M059J (cell line): ENCODE measurements around the gene CCDC178. TPM values are rescaled to one million over a fixed set of nuclear protein-coding genes. Genes with fewer than 3 reads are reported as not detected.
"Not testable (repeated sequence)": the region's sequence is repeated elsewhere in the genome, so short reads cannot be mapped to it uniquely, and the experiment has no call there.

Experiments used
- DNase-seq: peaks from one replicate; pipeline ENCODE4 v3.0.0-alpha.2; 2012; ENCODE audit warnings: low read depth
- total RNA-seq: library from RNA; depleted of rRNA; stranded (reverse); fragments of >200 nt; shearing (Covaris generic); gene quantifications from 2 replicates; pipeline ENCODE4 v1.2.3, GENCODE V29; 2014

CCDC178 gene
- total RNA-seq, 1 experiment from 2014 or later = not detected

- DNase-seq = peak; percentile 44
Measured at GRCh38 chr18:33231474-33232317, 208.8 kb downstream of the CCDC178 start.

GRCh38 chr18:33212363-33212762 is 228.2 kb downstream of the CCDC178 start:
- no peak for DNase-seq

GRCh38 chr18:33210575-33211189 is 229.8 kb downstream of the CCDC178 start:
- peak; percentile 4 for DNase-seq

- no peak for DNase-seq
Measured at GRCh38 chr18:33205777-33206176, 234.7 kb downstream of the CCDC178 start.

- DNase-seq = no peak
Measured at GRCh38 chr18:33201509-33201926, 239.0 kb downstream of the CCDC178 start.

GRCh38 chr18:33195795-33196194 is 244.7 kb downstream of the CCDC178 start:
- no peak for DNase-seq

- DNase-seq = no peak
Measured at GRCh38 chr18:33194793-33195192, 245.7 kb downstream of the CCDC178 start.

- no peak for DNase-seq
Measured at GRCh38 chr18:33184958-33185357, 255.6 kb downstream of the CCDC178 start.

GRCh38 chr18:33184175-33184574 is 256.3 kb downstream of the CCDC178 start:
- no peak for DNase-seq

- DNase-seq = no peak
Measured at GRCh38 chr18:33183136-33183535, 257.4 kb downstream of the CCDC178 start.

GRCh38 chr18:33181016-33181415 is 259.5 kb downstream of the CCDC178 start:
- DNase-seq = no peak

GRCh38 chr18:33169218-33169617 is 271.3 kb downstream of the CCDC178 start:
- DNase-seq = no peak

- DNase-seq = not testable (repeated sequence)
Measured at GRCh38 chr18:33164121-33164520, 276.4 kb downstream of the CCDC178 start.

GRCh38 chr18:33161131-33161530 is 279.4 kb downstream of the CCDC178 start:
- no peak for DNase-seq

GRCh38 chr18:33159151-33159550 is 281.4 kb downstream of the CCDC178 start:
- DNase-seq = no peak

- no peak for DNase-seq
Measured at GRCh38 chr18:33157893-33158292, 282.6 kb downstream of the CCDC178 start.

GRCh38 chr18:33156906-33157470 is 283.5 kb downstream of the CCDC178 start:
- no peak for DNase-seq

- DNase-seq = no peak
Measured at GRCh38 chr18:33154049-33154448, 286.5 kb downstream of the CCDC178 start.

GRCh38 chr18:33152376-33152775 is 288.1 kb downstream of the CCDC178 start:
- no peak for DNase-seq

- DNase-seq = not testable (repeated sequence)
Measured at GRCh38 chr18:33147811-33148210, 292.7 kb downstream of the CCDC178 start.

GRCh38 chr18:33146014-33146413 is 294.5 kb downstream of the CCDC178 start:
- DNase-seq = no peak

GRCh38 chr18:33135951-33136660 is 304.4 kb downstream of the CCDC178 start:
- no peak for DNase-seq
